SU-DHL-6 (cell line): ENCODE results near the gene SDF2L1.

Source experiments
- EZH2phosphoT487 ChIP-seq: fragments of 200-600 bp; sonication (generic), shearing (Covaris generic); conservative IDR thresholded peaks from 2 replicates; pipeline ENCODE4 v1.6.1; 2018; ENCODE audit warnings: mild to moderate bottlenecking, antibody characterized with exemption, low read length, moderate library complexity, mixed read lengths
- TF ChIP-seq, protein P1 (sequence below): fragments of 200-600 bp; sonication (generic); IDR thresholded peaks from one replicate; pipeline ENCODE4 v1.5.1; 2017; ENCODE audit warnings: antibody characterized with exemption, mild to moderate bottlenecking, low read length, moderate library complexity; ENCODE audit not compliant: insufficient read depth, poor library complexity, severe bottlenecking

DNA sequence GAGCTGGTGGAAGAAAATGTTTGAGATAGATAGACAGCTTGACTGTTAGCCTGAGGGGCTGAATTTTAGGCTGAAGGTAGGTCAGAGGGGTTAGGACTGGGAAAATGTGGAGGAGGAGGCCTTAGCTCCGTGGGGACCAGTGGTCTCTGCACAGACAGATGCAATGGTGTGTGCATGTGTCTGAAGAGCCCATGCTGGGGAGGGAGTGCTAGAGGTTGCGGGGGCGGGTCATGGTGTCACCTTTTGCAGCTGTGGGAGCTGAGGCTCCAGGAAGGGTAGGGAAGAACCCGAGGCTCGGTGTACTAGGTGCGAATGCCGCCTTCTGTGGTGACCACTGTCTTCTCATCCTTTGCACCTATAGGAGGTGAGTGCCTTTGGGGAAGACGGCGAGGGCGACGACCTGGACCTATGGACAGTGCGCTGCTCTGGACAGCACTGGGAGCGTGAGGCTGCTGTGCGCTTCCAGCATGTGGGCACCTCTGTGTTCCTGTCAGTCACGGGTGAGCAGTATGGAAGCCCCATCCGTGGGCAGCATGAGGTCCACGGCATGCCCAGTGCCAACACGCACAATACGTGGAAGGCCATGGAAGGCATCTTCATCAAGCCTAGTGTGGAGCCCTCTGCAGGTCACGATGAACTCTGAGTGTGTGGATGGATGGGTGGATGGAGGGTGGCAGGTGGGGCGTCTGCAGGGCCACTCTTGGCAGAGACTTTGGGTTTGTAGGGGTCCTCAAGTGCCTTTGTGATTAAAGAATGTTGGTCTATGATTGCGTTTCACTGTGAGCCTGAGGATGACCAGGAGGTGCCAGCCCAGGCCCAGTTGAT, 1.6 kb downstream of the SDF2L1 start:
- TF ChIP-seq, protein P1, sequence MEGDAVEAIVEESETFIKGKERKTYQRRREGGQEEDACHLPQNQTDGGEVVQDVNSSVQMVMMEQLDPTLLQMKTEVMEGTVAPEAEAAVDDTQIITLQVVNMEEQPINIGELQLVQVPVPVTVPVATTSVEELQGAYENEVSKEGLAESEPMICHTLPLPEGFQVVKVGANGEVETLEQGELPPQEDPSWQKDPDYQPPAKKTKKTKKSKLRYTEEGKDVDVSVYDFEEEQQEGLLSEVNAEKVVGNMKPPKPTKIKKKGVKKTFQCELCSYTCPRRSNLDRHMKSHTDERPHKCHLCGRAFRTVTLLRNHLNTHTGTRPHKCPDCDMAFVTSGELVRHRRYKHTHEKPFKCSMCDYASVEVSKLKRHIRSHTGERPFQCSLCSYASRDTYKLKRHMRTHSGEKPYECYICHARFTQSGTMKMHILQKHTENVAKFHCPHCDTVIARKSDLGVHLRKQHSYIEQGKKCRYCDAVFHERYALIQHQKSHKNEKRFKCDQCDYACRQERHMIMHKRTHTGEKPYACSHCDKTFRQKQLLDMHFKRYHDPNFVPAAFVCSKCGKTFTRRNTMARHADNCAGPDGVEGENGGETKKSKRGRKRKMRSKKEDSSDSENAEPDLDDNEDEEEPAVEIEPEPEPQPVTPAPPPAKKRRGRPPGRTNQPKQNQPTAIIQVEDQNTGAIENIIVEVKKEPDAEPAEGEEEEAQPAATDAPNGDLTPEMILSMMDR = no peak
- no peak for TF ChIP-seq EZH2phosphoT487
